Measurements from ENCODE around the gene WASF3.
"Not testable (repeated sequence)": the region's sequence is repeated elsewhere in the genome, so short reads cannot be mapped to it uniquely, and the experiment has no call there.

Gene WASF3

GRCh38 chr13:26719356-26719945 lies 162.0 kb downstream of the WASF3 start:
- no peak for DNase-seq (ENCODE audit: low read depth)

- DNase-seq (ENCODE audit: low read depth), result no peak
Observed at GRCh38 chr13:26721251-26722121, 164.0 kb downstream of the WASF3 start.

GRCh38 chr13:26722321-26722720 lies 164.8 kb downstream of the WASF3 start:
- DNase-seq (ENCODE audit: low read depth), result no peak

- DNase-seq (ENCODE audit: low read depth), result not testable (repeated sequence)
Observed at GRCh38 chr13:26723620-26724019, 166.1 kb downstream of the WASF3 start.

GRCh38 chr13:26726684-26727083 lies 169.2 kb downstream of the WASF3 start:
- DNase-seq (ENCODE audit: low read depth), result no peak

GRCh38 chr13:26727122-26727521 lies 169.6 kb downstream of the WASF3 start:
- no peak for DNase-seq (ENCODE audit: low read depth)

GRCh38 chr13:26727633-26728032 lies 170.2 kb downstream of the WASF3 start:
- DNase-seq (ENCODE audit: low read depth), result no peak

GRCh38 chr13:26735677-26736076 lies 178.2 kb downstream of the WASF3 start:
- DNase-seq (ENCODE audit: low read depth), result no peak

Data from GM04504 (cell line).